GM23248 (cell line): ENCODE data around the gene SKP2.

Source experiments
- EZH2 ChIP-seq: fragments of 200-600 bp; sonication (generic); IDR thresholded peaks from 2 replicates; pipeline ENCODE4 v1.6.1; 2018; ENCODE audit warnings: antibody characterized with exemption, mild to moderate bottlenecking; ENCODE audit not compliant: insufficient read depth, poor library complexity, severe bottlenecking
- EZH2phosphoT487 ChIP-seq: fragments of 200-600 bp; sonication (generic); IDR thresholded peaks from 2 replicates; pipeline ENCODE4 v1.6.1; 2018; ENCODE audit warnings: antibody characterized with exemption, moderate library complexity, mild to moderate bottlenecking, low read depth; ENCODE audit not compliant: insufficient read depth

GRCh38 chr5:36128795-36129194, 23.1 kb upstream of the SKP2 start:
- TF ChIP-seq EZH2 = no peak
- no peak for TF ChIP-seq EZH2phosphoT487
